Natural killer cell treated with Interleukin-12 subunit alpha and Interleukin-12 subunit beta and Interleukin-15 and Interleukin-18, amount 100 ng/mL, for 72 hours (primary cell): ENCODE results near the gene KCNH1. TPM values are rescaled to one million over a fixed set of nuclear protein-coding genes. Genes with fewer than 3 reads are reported as not detected.
A peak's percentile ranks its signal among the peaks of the same experiment; 100 is the strongest.

ENCODE experiments used
- ATAC-seq, 2 donors: fragments of 150-1000 bp; cut with Tn5 transposase in 1 of 2; sonication (Bioruptor Pico), chemical (Tn5 transposase) in 1 of 2; 2 replicates each; pipeline ENCODE4 v1.10.0; 2021
- DNase-seq: peaks from one replicate; pipeline ENCODE4 v3.0.0; 2022; ENCODE audit warnings: low spot score
- H3K27ac Mint-ChIP-seq, 2 donors: 1 replicate in 1 of 2; 2 replicates in 1 of 2; pipeline ENCODE4 v1.8.0; 2022; ENCODE audit warnings: mixed read lengths in 2 of 2, mild to moderate bottlenecking in 1 of 2, moderate library complexity in 1 of 2
- H3K27me3 Mint-ChIP-seq, 2 donors: 1 replicate in 1 of 2; 2 replicates in 1 of 2; pipeline ENCODE4 v1.8.0; 2022; ENCODE audit warnings: mixed read lengths in 2 of 2
- H3K36me3 Mint-ChIP-seq: one replicate; pipeline ENCODE4 v1.8.0; 2022; ENCODE audit warnings: mixed read lengths
- H3K4me1 Mint-ChIP-seq, 2 donors: 1 replicate in 1 of 2; 2 replicates in 1 of 2; pipeline ENCODE4 v1.8.0; 2022; ENCODE audit warnings: low read depth in 2 of 2, mixed read lengths in 2 of 2, mild to moderate bottlenecking in 1 of 2
- H3K4me3 Mint-ChIP-seq: one replicate; pipeline ENCODE4 v1.8.0; 2022; ENCODE audit warnings: mixed read lengths
- H3K9me3 Mint-ChIP-seq: 2 replicates; pipeline ENCODE4 v1.8.0; 2022; ENCODE audit warnings: mixed read lengths
- total RNA-seq, 2 donors: library from RNA; stranded (reverse); gene quantifications; one replicate each; pipeline ENCODE4 v1.2.3, GENCODE V29; 2022

KCNH1 gene
- not detected for total RNA-seq

- H3K9me3 Mint-ChIP-seq: no peaks in the 10 kb centered on the region
- no peak within 1 kb of the TSS for H3K27ac Mint-ChIP-seq
- DNase-seq (peak; percentile 84), ATAC-seq (peak; percentile 96)
- H3K36me3 Mint-ChIP-seq: no peaks in the 10 kb centered on the region
- H3K27me3 Mint-ChIP-seq: peaks cover 38 to 64% of the 10 kb centered on the region in 2 donors
- H3K4me1 Mint-ChIP-seq: peaks cover 5 to 6% of the 10 kb centered on the region in 2 donors
- H3K4me3 Mint-ChIP-seq: peak within 1 kb of the TSS; percentile 56
These were observed at the start of gene KCNH1 for GRCh38 chr1:211133836-211134669. Gene KCNH1 (minus strand): TSS chr1:211134148. CDS start chr1:211133945, 203 bp downstream.

GRCh38 chr1:211182746-211183145 is 48.8 kb upstream of the KCNH1 start:
- Mint-ChIP-seq H3K4me1 (no peaks in the 10 kb centered on the region), H3K9me3 (no peaks in the 10 kb centered on the region), H3K27ac (no peak overlapping the region), H3K27me3 (peaks cover 9 to 12% of the 10 kb centered on the region in 2 donors), H3K4me3 (no peak overlapping the region), H3K36me3 (no peaks in the 10 kb centered on the region)
- ATAC-seq (no peak), DNase-seq (no peak)

- Mint-ChIP-seq H3K4me1 (no peaks in the 10 kb centered on the region), H3K4me3 (no peak overlapping the region), H3K9me3 (peaks cover 5% of the 10 kb centered on the region), H3K36me3 (peaks cover 8% of the 10 kb centered on the region), H3K27ac (no peak overlapping the region), H3K27me3 (peaks cover 10 to 22% of the 10 kb centered on the region in 2 donors)
- ATAC-seq: no peak
- no peak for DNase-seq
These were observed 40.4 kb upstream of the KCNH1 start for GRCh38 chr1:211174375-211174774.

- H3K27me3 Mint-ChIP-seq: peaks cover 10 to 22% of the 10 kb centered on the region in 2 donors
- no peak overlapping the region for H3K4me3 Mint-ChIP-seq
These were observed 38.7 kb upstream of the KCNH1 start for GRCh38 chr1:211172657-211173056.

GRCh38 chr1:211169353-211169752 is 35.4 kb upstream of the KCNH1 start:
- Mint-ChIP-seq H3K9me3 (peaks cover 6% of the 10 kb centered on the region), H3K27ac (no peak overlapping the region), H3K4me3 (no peak overlapping the region), H3K27me3 (peaks cover 24 to 33% of the 10 kb centered on the region in 2 donors), H3K4me1 (no peaks in the 10 kb centered on the region), H3K36me3 (peaks cover 10% of the 10 kb centered on the region)
- ATAC-seq (no peak), DNase-seq (no peak)

More at GRCh38 chr1:211172657-211173056, 38.7 kb upstream of the KCNH1 start:
- no peak overlapping the region for H3K27ac Mint-ChIP-seq
- ATAC-seq (no peak), DNase-seq (no peak)
- peaks cover 6% of the 10 kb centered on the region for H3K9me3 Mint-ChIP-seq
- H3K4me1 Mint-ChIP-seq: no peaks in the 10 kb centered on the region
- peaks cover 10% of the 10 kb centered on the region for H3K36me3 Mint-ChIP-seq

GRCh38 chr1:211158866-211159265 is 24.9 kb upstream of the KCNH1 start:
- peaks cover 21 to 45% of the 10 kb centered on the region in 2 donors for H3K27me3 Mint-ChIP-seq
- H3K27ac Mint-ChIP-seq: no peak overlapping the region
- H3K4me1 Mint-ChIP-seq: no peaks in the 10 kb centered on the region
- no peak for ATAC-seq
- no peak overlapping the region for H3K4me3 Mint-ChIP-seq
- peaks cover 10% of the 10 kb centered on the region for H3K9me3 Mint-ChIP-seq
- no peak for DNase-seq
- peaks cover 18% of the 10 kb centered on the region for H3K36me3 Mint-ChIP-seq

- no peak for DNase-seq
- Mint-ChIP-seq H3K4me1 (no peaks in the 10 kb centered on the region), H3K9me3 (peaks cover 10% of the 10 kb centered on the region), H3K27ac (no peak overlapping the region), H3K4me3 (no peak overlapping the region), H3K36me3 (peaks cover 18% of the 10 kb centered on the region), H3K27me3 (peaks cover 23 to 42% of the 10 kb centered on the region in 2 donors)
- ATAC-seq: no peak
These were observed 21.1 kb upstream of the KCNH1 start for GRCh38 chr1:211155040-211155439.

GRCh38 chr1:211153932-211154331 is 20.0 kb upstream of the KCNH1 start:
- no peak overlapping the region for H3K4me3 Mint-ChIP-seq
- no peak overlapping the region for H3K27ac Mint-ChIP-seq
- H3K36me3 Mint-ChIP-seq: peaks cover 15% of the 10 kb centered on the region
- DNase-seq (no peak), ATAC-seq (no peak)
- H3K4me1 Mint-ChIP-seq: no peaks in the 10 kb centered on the region
- H3K27me3 Mint-ChIP-seq: peaks cover 24 to 36% of the 10 kb centered on the region in 2 donors
- peaks cover 9% of the 10 kb centered on the region for H3K9me3 Mint-ChIP-seq

- no peak overlapping the region for H3K4me3 Mint-ChIP-seq
- no peaks in the 10 kb centered on the region for H3K9me3 Mint-ChIP-seq
- H3K36me3 Mint-ChIP-seq: no peaks in the 10 kb centered on the region
- H3K27ac Mint-ChIP-seq: no peak overlapping the region
- peaks cover 31 to 41% of the 10 kb centered on the region in 2 donors for H3K27me3 Mint-ChIP-seq
- DNase-seq (no peak), ATAC-seq (no peak)
- H3K4me1 Mint-ChIP-seq: no peaks in the 10 kb centered on the region
These were observed 14.4 kb upstream of the KCNH1 start for GRCh38 chr1:211148366-211148765.

GRCh38 chr1:211145944-211146343 is 12.0 kb upstream of the KCNH1 start:
- Mint-ChIP-seq H3K27me3 (peaks cover 35 to 54% of the 10 kb centered on the region in 2 donors), H3K4me3 (no peak overlapping the region), H3K4me1 (no peaks in the 10 kb centered on the region), H3K27ac (no peak overlapping the region), H3K36me3 (no peaks in the 10 kb centered on the region), H3K9me3 (no peaks in the 10 kb centered on the region)
- no peak for DNase-seq
- ATAC-seq: no peak

GRCh38 chr1:211135342-211135950 is 1.5 kb upstream of the KCNH1 start:
- no peak for ATAC-seq
- Mint-ChIP-seq H3K9me3 (no peaks in the 10 kb centered on the region), H3K36me3 (no peaks in the 10 kb centered on the region), H3K4me3 (no peak overlapping the region), H3K4me1 (peaks cover 5 to 6% of the 10 kb centered on the region in 2 donors), H3K27ac (no peak overlapping the region), H3K27me3 (peaks cover 44 to 73% of the 10 kb centered on the region in 2 donors)
- DNase-seq: no peak

GRCh38 chr1:211133393-211133835 is 534 bp downstream of the KCNH1 start:
- H3K27me3 Mint-ChIP-seq: peaks cover 41 to 64% of the 10 kb centered on the region in 2 donors
- no peaks in the 10 kb centered on the region for H3K36me3 Mint-ChIP-seq
- no peaks in the 10 kb centered on the region for H3K9me3 Mint-ChIP-seq
- DNase-seq (no peak), ATAC-seq (peak in 1 of 2 donors; percentile 4)
- H3K4me1 Mint-ChIP-seq: peaks cover 5 to 6% of the 10 kb centered on the region in 2 donors
- no peak overlapping the region for H3K27ac Mint-ChIP-seq
- peak overlapping the region; percentile 56 for H3K4me3 Mint-ChIP-seq

GRCh38 chr1:211132721-211133392 is 1.1 kb downstream of the KCNH1 start:
- Mint-ChIP-seq H3K9me3 (no peaks in the 10 kb centered on the region), H3K27ac (no peak overlapping the region), H3K4me3 (no peak overlapping the region), H3K36me3 (no peaks in the 10 kb centered on the region), H3K27me3 (peaks cover 44 to 64% of the 10 kb centered on the region in 2 donors), H3K4me1 (peaks cover 5 to 6% of the 10 kb centered on the region in 2 donors)
- ATAC-seq (no peak), DNase-seq (no peak)
